HG03558 (cell line): Measurements from ENCODE around the gene PTPRE.

ENCODE experiments used
- ATAC-seq: cut with Tn5 transposase; IDR thresholded peaks from one replicate; pipeline ENCODE4 v1.9.1; 2021; ENCODE audit warnings: moderate number of reproducible peaks; ENCODE audit not compliant: unreplicated experiment; ENCODE audit errors: extremely low read depth

The PTPRE gene

GRCh38 chr10:127993056-127993690 is 86.3 kb downstream of the PTPRE start:
- ATAC-seq = no peak

- ATAC-seq = no peak
Measured at GRCh38 chr10:127995939-127996338, 89.0 kb downstream of the PTPRE start.

GRCh38 chr10:127996586-127996985 is 89.7 kb downstream of the PTPRE start:
- no peak for ATAC-seq

- ATAC-seq = no peak
Measured at GRCh38 chr10:127997271-127997670, 90.4 kb downstream of the PTPRE start.

GRCh38 chr10:127997937-127998336 is 91.0 kb downstream of the PTPRE start:
- no peak for ATAC-seq

GRCh38 chr10:127998501-127999144 is 91.7 kb downstream of the PTPRE start:
- no peak for ATAC-seq

GRCh38 chr10:127999297-128000129 is 92.6 kb downstream of the PTPRE start:
- no peak for ATAC-seq

- no peak for ATAC-seq
Measured at GRCh38 chr10:128000471-128001362, 93.8 kb downstream of the PTPRE start.

GRCh38 chr10:128001363-128001745 is 94.5 kb downstream of the PTPRE start:
- ATAC-seq = no peak

GRCh38 chr10:128001849-128002248 is 94.9 kb downstream of the PTPRE start:
- ATAC-seq = no peak

GRCh38 chr10:128003521-128003920 is 96.6 kb downstream of the PTPRE start:
- ATAC-seq = no peak

GRCh38 chr10:128005858-128006257 is 99.0 kb downstream of the PTPRE start:
- no peak for ATAC-seq

GRCh38 chr10:128007056-128007455 is 100.2 kb downstream of the PTPRE start:
- no peak for ATAC-seq

- no peak for ATAC-seq
Measured at GRCh38 chr10:128007971-128008370, 101.1 kb downstream of the PTPRE start.

GRCh38 chr10:128008521-128009250 is 101.8 kb downstream of the PTPRE start:
- no peak for ATAC-seq

GRCh38 chr10:128009372-128010126 is 102.6 kb downstream of the PTPRE start:
- ATAC-seq = no peak

- ATAC-seq = peak; percentile 84
Measured at GRCh38 chr10:128011059-128011979, 104.4 kb downstream of the PTPRE start.

- no peak for ATAC-seq
Measured at GRCh38 chr10:128013626-128014025, 106.7 kb downstream of the PTPRE start.
